ENCODE data around the gene UBA5. TPM values are rescaled to one million over a fixed set of nuclear protein-coding genes. Genes with fewer than 3 reads are reported as not detected.

UBA5 gene
- total and polyA plus RNA-seq, 9 of the 15 experiments (the other 6 are each of a cell fraction or from before 2014, with no cell fraction given) = 8.1 to 71.1 (median 29.4) TPM

DNA sequence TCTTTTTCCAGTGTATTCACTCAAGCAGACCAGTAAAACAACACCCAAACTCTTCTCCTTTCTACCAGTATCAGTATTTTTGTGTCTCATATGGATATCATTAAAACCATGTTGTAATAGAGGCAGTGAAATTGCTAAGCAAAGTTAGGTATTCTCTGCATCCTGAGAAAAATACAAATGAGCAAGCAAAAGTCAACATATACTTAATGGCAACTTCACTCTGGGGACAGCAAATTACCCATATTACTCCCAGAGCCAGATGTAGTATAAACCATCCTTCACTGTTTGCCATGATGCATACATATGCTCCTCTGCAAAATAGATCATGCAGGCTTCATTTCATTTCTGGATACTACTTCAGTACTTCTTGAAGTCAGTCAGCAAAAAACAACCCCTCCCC, 22.1 kb downstream of the UBA5 start:
- BruUV-seq (replicated peaks) = no TSS peak
- Histone ChIP-seq H3K4me1 (replicated peaks in 1 of 2; ENCODE audit: control insufficient read depth in 2 of 2, insufficient read depth in 2 of 2, low read length in 2 of 2) (no peaks in the 10 kb centered on the region), H2AFZ (ENCODE audit: low read depth, low read length) (no peak overlapping the region), H3K27ac (ENCODE audit: extremely low read depth, low read depth, low read length) (no peak overlapping the region), H3K27me3 (ENCODE audit: control insufficient read depth in 2 of 2, insufficient read depth in 2 of 2, low read length in 2 of 2) (no peaks in the 10 kb centered on the region), H3K4me3 (no peak overlapping the region), H3K4me2 (ENCODE audit: insufficient read depth, low read length) (no peak overlapping the region), H3K79me2 (ENCODE audit: control insufficient read depth, insufficient read depth, low read length) (no peaks in the 10 kb centered on the region), H3K9me3 (replicated peaks; ENCODE audit: control insufficient read depth, insufficient read depth, low read depth, low read length) (no peaks in the 10 kb centered on the region), H3K36me3 (ENCODE audit: control insufficient read depth, insufficient read depth, low read length) (peaks cover 31% of the 10 kb centered on the region; the same call in 1 of the 3 replicates), H3K9ac (ENCODE audit: insufficient read depth in 1 of 2, low read depth in 2 of 2, low read length in 2 of 2) (no peak overlapping the region), H4K20me1 (replicated peaks; ENCODE audit: control insufficient read depth, insufficient read depth, low read length) (no peaks in the 10 kb centered on the region), H3K9me1 (ENCODE audit: control insufficient read depth, insufficient read depth, low read length) (no peaks in the 10 kb centered on the region)
- FAIRE-seq (no peak), ATAC-seq (no peak), DNase-seq (ENCODE audit: extremely low read depth in 1 of 4, low spot score in 3 of 4) (no peak)
- POLR2A ChIA-PET = interaction anchor here (0.9 kb wide), 1 partner anchor 9 kb away, joined by 3 read pairs; no protein-coding TSS in a partner anchor
- CTCF ChIA-PET (ENCODE audit: low intra/inter-chr PET ratio) = no interaction called here
- in situ Hi-C loops (cut with MboI) = no loop called here
- intact Hi-C loops (cut with micrococcal nuclease) = no loop called here
- TF ChIP-seq, protein P1, sequence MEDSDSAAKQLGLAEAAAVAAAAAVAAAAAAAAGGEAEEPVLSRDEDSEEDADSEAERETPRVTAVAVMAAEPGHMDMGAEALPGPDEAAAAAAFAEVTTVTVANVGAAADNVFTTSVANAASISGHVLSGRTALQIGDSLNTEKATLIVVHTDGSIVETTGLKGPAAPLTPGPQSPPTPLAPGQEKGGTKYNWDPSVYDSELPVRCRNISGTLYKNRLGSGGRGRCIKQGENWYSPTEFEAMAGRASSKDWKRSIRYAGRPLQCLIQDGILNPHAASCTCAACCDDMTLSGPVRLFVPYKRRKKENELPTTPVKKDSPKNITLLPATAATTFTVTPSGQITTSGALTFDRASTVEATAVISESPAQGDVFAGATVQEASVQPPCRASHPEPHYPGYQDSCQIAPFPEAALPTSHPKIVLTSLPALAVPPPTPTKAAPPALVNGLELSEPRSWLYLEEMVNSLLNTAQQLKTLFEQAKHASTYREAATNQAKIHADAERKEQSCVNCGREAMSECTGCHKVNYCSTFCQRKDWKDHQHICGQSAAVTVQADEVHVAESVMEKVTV (CRISPR knock-in tag; IDR thresholded peaks at IDR 0.05) = no peak
- TF ChIP-seq TOE1 (IDR thresholded peaks at IDR 0.05; ENCODE audit: borderline replicate concordance) (no peak), TOE1 (CRISPR knock-in tag; IDR thresholded peaks at IDR 0.05; ENCODE audit: borderline replicate concordance, low read depth) (no peak), ZNF778 (CRISPR knock-in tag; IDR thresholded peaks at IDR 0.05) (no peak), ZNF589 (CRISPR knock-in tag; IDR thresholded peaks at IDR 0.05; ENCODE audit: low read depth) (no peak), HEY1 (CRISPR knock-in tag; IDR thresholded peaks at IDR 0.05; ENCODE audit: borderline replicate concordance) (no peak), ZC3H11A (IDR thresholded peaks at IDR 0.05; ENCODE audit: low read depth, low read length) (no peak), ZNF75A (CRISPR knock-in tag; IDR thresholded peaks at IDR 0.05) (no peak), PCBP2 (IDR thresholded peaks at IDR 0.05; ENCODE audit: low read depth, low read length, poor library complexity, severe bottlenecking) (no peak)
- TF ChIP-seq, protein P2, sequence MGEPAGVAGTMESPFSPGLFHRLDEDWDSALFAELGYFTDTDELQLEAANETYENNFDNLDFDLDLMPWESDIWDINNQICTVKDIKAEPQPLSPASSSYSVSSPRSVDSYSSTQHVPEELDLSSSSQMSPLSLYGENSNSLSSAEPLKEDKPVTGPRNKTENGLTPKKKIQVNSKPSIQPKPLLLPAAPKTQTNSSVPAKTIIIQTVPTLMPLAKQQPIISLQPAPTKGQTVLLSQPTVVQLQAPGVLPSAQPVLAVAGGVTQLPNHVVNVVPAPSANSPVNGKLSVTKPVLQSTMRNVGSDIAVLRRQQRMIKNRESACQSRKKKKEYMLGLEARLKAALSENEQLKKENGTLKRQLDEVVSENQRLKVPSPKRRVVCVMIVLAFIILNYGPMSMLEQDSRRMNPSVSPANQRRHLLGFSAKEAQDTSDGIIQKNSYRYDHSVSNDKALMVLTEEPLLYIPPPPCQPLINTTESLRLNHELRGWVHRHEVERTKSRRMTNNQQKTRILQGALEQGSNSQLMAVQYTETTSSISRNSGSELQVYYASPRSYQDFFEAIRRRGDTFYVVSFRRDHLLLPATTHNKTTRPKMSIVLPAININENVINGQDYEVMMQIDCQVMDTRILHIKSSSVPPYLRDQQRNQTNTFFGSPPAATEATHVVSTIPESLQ (CRISPR knock-in tag; IDR thresholded peaks at IDR 0.05) = no peak
- TF ChIP-seq, protein P3, sequence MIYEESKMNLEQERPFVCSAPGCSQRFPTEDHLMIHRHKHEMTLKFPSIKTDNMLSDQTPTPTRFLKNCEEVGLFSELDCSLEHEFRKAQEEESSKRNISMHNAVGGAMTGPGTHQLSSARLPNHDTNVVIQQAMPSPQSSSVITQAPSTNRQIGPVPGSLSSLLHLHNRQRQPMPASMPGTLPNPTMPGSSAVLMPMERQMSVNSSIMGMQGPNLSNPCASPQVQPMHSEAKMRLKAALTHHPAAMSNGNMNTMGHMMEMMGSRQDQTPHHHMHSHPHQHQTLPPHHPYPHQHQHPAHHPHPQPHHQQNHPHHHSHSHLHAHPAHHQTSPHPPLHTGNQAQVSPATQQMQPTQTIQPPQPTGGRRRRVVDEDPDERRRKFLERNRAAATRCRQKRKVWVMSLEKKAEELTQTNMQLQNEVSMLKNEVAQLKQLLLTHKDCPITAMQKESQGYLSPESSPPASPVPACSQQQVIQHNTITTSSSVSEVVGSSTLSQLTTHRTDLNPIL (CRISPR knock-in tag; IDR thresholded peaks at IDR 0.05) = no peak

Measured in K562 (cell line).